Left ventricle myocardium inferior (tissue), 1 donor: ENCODE results near the gene TSC22D3. TPM values are rescaled to one million over a fixed set of nuclear protein-coding genes. Genes with fewer than 3 reads are reported as not detected.

Experiments used
- DNase-seq: peaks from one replicate; pipeline ENCODE4 v3.0.0-alpha.2; 2020
- H3K27ac ChIP-seq: fragments of 200-600 bp; replicated peaks from 2 replicates; pipeline ENCODE4 v1.8.0; 2021
- H3K27me3 ChIP-seq: fragments of 200-600 bp; 2 replicates; pipeline ENCODE4 v1.8.0; 2021; ENCODE audit warnings: low read depth
- H3K36me3 ChIP-seq: fragments of 200-600 bp; 2 replicates; pipeline ENCODE4 v1.8.0; 2021
- H3K4me1 ChIP-seq: fragments of 200-600 bp; 2 replicates; pipeline ENCODE4 v1.8.0; 2021
- H3K4me3 ChIP-seq: fragments of 200-600 bp; 2 replicates; pipeline ENCODE4 v1.8.0; 2021; ENCODE audit warnings: mild to moderate bottlenecking, moderate library complexity
- H3K9me3 ChIP-seq: fragments of 200-600 bp; replicated peaks from 2 replicates; pipeline ENCODE4 v1.8.0; 2021
- CTCF ChIP-seq: fragments of 200-600 bp; IDR thresholded peaks from 2 replicates; pipeline ENCODE4 v1.8.0; 2021; ENCODE audit warnings: antibody characterized with exemption, mild to moderate bottlenecking, borderline replicate concordance
- intact Hi-C: fragments of 100-400 bp; cut with micrococcal nuclease; formaldehyde crosslinking; loops from one replicate; pipeline ENCODE4 v1.11.0; 2022
- total RNA-seq: library from RNA; stranded (reverse); fragmentation: NEBNext Ultra II Directional; extraction: Animal tissue kit (Norgen Biotek cat#: 25700); gene quantifications from one replicate; pipeline ENCODE4 v1.2.1, GENCODE V29; 2021
- donor health status: DM: no; HTN: yes; CAD: no; lungs with severe emphysema.

TSC22D3 gene
- total RNA-seq, 1 donor from 2014 or later = 58.9 TPM

- no peaks in the 10 kb centered on the region for H3K9me3 ChIP-seq
- peaks cover 26% of the 10 kb centered on the region for H3K36me3 ChIP-seq
- peaks cover 69% of the 10 kb centered on the region for H3K4me1 ChIP-seq
- H3K27ac ChIP-seq = peak overlapping the region; percentile 94
- H3K27me3 ChIP-seq = no peaks in the 10 kb centered on the region
- peak; percentile 83 for DNase-seq
- intact Hi-C loops = no loop called here
- peak; percentile 7 for TF ChIP-seq CTCF
- peak overlapping the region; percentile 76 for H3K4me3 ChIP-seq
These were observed 58.5 kb downstream of the TSC22D3 start for GRCh38 chrX:107716816-107717700.

GRCh38 chrX:107716118-107716684 is 59.4 kb downstream of the TSC22D3 start:
- intact Hi-C loops = no loop called here
- no peaks in the 10 kb centered on the region for H3K9me3 ChIP-seq
- peaks cover 70% of the 10 kb centered on the region for H3K4me1 ChIP-seq
- peak overlapping the region; percentile 76 for H3K4me3 ChIP-seq
- no peak for DNase-seq
- peaks cover 26% of the 10 kb centered on the region for H3K36me3 ChIP-seq
- peak overlapping the region; percentile 94 for H3K27ac ChIP-seq
- TF ChIP-seq CTCF = no peak
- no peaks in the 10 kb centered on the region for H3K27me3 ChIP-seq

- no peak for TF ChIP-seq CTCF
- peaks cover 26% of the 10 kb centered on the region for H3K36me3 ChIP-seq
- no peak for DNase-seq
- no peaks in the 10 kb centered on the region for H3K27me3 ChIP-seq
- H3K9me3 ChIP-seq = no peaks in the 10 kb centered on the region
- H3K4me1 ChIP-seq = peaks cover 77% of the 10 kb centered on the region
- peak overlapping the region; percentile 76 for H3K4me3 ChIP-seq
- intact Hi-C loops = no loop called here
- H3K27ac ChIP-seq = peak overlapping the region; percentile 94
These were observed 60.1 kb downstream of the TSC22D3 start for GRCh38 chrX:107715331-107716117.

GRCh38 chrX:107714206-107714891 is 61.2 kb downstream of the TSC22D3 start:
- no peaks in the 10 kb centered on the region for H3K9me3 ChIP-seq
- peak; percentile 26 for TF ChIP-seq CTCF
- intact Hi-C loops = loop anchor here (5.0 kb wide), 1 partner anchor 37 kb away; no protein-coding TSS in a partner anchor
- H3K36me3 ChIP-seq = peaks cover 26% of the 10 kb centered on the region
- H3K27me3 ChIP-seq = no peaks in the 10 kb centered on the region
- H3K27ac ChIP-seq = peak overlapping the region; percentile 94
- peaks cover 82% of the 10 kb centered on the region for H3K4me1 ChIP-seq
- DNase-seq = no peak
- H3K4me3 ChIP-seq = peak overlapping the region; percentile 76
